ENCODE data around the gene EDA. TPM values are rescaled to one million over a fixed set of nuclear protein-coding genes. Genes with fewer than 3 reads are reported as not detected.
A peak's percentile ranks its signal among the peaks of the same experiment; 100 is the strongest.

The EDA gene
- total RNA-seq, 2 donors from 2014 or later, result 3.6 to 4.6 TPM

DNA sequence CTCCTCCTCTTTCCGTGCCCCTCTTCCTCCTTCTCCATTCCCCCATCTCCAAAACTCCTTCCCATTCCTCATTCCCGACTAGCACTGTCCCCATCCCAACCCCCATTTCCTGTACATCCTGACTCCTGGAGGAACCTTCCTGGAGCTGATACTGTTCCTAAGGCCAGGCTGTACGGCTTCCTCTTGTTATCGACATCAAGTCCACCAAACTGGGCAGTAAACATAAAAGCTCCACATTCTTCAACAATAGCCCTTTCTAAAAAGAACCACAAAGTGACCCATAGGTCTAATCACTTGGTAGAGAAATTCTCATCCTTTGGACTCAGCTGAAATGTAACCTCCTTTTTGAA lies 410.9 kb downstream of the EDA start:
- ATAC-seq, result no peak
- Mint-ChIP-seq H3K9me3 (no peaks in the 10 kb centered on the region), H3K27ac (no peak overlapping the region), H3K36me3 (no peaks in the 10 kb centered on the region)
- DNase-seq (ENCODE audit: low spot score in 2 of 2), result no peak

- ATAC-seq (no peak), DNase-seq (ENCODE audit: low spot score in 2 of 2) (no peak)
- H3K36me3 Mint-ChIP-seq, result no peaks in the 10 kb centered on the region
- H3K9me3 Mint-ChIP-seq, result no peaks in the 10 kb centered on the region
- no peak overlapping the region for H3K27ac Mint-ChIP-seq
Observed at GRCh38 chrX:70029863-70030262, 413.9 kb downstream of the EDA start.

DNA sequence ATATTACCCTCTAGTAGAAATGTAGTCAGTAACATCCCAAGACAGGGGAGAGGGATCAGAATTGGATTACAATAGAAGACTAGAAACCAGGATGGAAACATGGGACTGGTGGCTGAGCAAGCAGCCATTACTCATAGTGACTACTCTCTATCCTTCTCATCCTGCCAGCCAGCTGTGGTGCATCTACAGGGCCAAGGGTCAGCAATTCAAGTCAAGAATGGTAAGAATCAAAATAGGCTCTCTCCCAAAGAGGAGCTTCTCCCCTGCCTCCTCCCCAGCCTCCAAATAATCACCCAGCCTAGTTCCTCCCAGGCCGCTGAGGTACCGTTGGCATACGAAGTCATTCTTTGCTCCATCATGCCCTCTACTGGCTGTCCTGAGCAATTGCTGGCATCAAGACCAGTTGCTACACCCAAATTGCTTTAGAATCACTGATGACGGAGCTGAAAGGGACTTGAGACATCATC lies 414.4 kb downstream of the EDA start:
- no peak overlapping the region for H3K27ac Mint-ChIP-seq
- DNase-seq (ENCODE audit: low spot score in 2 of 2), result peak in 1 of 2 donors; percentile 54
- peak; percentile 72 to 76 for ATAC-seq

GRCh38 chrX:70032792-70033191 lies 416.9 kb downstream of the EDA start:
- ATAC-seq (no peak), DNase-seq (ENCODE audit: low spot score in 2 of 2) (no peak)
- no peak overlapping the region for H3K27ac Mint-ChIP-seq
- no peaks in the 10 kb centered on the region for H3K36me3 Mint-ChIP-seq
- H3K9me3 Mint-ChIP-seq, result no peaks in the 10 kb centered on the region

More for the DNA sequence above, 414.4 kb downstream of the EDA start:
- no peaks in the 10 kb centered on the region for H3K36me3 Mint-ChIP-seq
- H3K9me3 Mint-ChIP-seq, result no peaks in the 10 kb centered on the region

DNA sequence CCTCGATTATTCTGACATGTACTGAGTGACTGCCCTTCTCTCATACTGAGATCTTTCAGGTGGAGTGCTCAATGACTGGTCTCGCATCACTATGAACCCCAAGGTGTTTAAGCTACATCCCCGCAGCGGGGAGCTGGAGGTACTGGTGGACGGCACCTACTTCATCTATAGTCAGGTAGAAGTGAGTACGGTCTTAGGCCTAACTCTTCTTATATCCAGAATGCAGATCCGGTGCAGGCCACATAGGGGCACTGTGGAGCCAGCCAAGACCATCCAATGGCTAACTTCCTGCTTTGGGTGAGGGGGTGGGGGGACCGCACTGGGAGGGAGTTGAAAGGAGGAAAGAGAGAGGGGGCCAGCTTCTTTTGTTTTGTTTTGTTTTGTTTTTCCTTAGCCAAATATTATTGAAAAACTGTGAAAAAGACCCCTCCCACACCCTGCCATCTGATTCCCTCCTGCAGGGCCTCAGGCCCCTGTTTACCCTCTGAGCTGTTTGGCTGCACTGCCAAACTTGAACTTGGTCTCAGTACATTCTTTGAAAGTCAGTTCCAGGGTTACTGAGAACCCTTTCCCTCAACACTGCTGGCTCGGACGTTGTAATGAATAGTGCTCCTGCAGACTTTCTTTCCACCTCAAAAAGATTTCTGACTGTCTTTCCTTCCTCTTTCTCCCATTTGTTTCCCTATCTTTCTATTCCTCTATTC lies 417.6 kb downstream of the EDA start:
- no peaks in the 10 kb centered on the region for H3K36me3 Mint-ChIP-seq
- peak in 1 of 2 donors; percentile 38 for DNase-seq (ENCODE audit: low spot score in 2 of 2)
- H3K9me3 Mint-ChIP-seq, result no peaks in the 10 kb centered on the region
- H3K27ac Mint-ChIP-seq, result no peak overlapping the region
- peak; percentile 56 to 58 for ATAC-seq

DNA sequence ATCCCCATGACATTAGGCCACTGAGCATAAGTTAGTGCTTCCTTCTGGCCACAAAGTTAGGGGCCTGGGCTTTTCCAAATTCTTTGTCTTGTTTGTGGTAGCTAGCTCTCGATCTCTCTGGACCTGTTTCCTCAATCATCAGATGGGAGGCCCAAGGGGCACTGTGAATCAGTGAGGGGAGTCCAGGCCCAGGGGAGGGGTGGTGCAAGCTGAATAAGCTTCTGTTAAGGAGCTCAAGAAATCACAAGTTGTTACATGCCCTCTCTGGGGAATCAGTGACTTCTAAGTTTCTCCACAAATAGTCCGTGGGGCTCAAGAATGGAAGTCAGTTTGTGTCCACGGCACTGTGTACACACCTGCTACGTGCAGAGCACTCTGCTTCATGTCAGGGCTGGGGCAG lies 418.7 kb downstream of the EDA start:
- H3K27ac Mint-ChIP-seq, result peak overlapping the region in 1 of 2 donors; percentile 22
- H3K36me3 Mint-ChIP-seq, result no peaks in the 10 kb centered on the region
- no peak for ATAC-seq
- H3K9me3 Mint-ChIP-seq, result no peaks in the 10 kb centered on the region
- DNase-seq (ENCODE audit: low spot score in 2 of 2), result no peak

- no peaks in the 10 kb centered on the region for H3K9me3 Mint-ChIP-seq
- DNase-seq (ENCODE audit: low spot score in 2 of 2), result no peak
- no peaks in the 10 kb centered on the region for H3K36me3 Mint-ChIP-seq
- no peak overlapping the region for H3K27ac Mint-ChIP-seq
- ATAC-seq, result no peak
Observed at GRCh38 chrX:70038515-70038914, 422.6 kb downstream of the EDA start.

DNA sequence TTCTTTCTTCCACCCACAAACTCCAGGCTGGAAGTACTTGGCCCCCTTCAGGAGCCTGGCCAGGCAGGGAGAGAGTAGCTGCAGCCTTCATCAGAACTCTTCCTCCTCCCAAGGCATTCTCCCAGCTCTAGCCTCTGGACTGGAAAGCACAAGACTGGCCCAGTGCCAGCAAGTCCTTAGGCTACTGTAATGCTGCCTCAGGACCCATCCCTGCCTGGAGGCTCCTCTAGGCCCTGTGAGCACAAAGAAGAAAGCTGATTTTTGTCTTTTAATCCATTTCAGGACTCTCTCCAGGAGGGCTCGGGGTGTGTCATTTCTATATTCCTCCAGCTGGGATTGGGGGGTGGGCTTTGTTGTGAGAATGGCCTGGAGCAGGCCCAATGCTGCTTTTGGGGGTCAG lies 423.0 kb downstream of the EDA start:
- Mint-ChIP-seq H3K27ac (no peak overlapping the region), H3K36me3 (no peaks in the 10 kb centered on the region), H3K9me3 (no peaks in the 10 kb centered on the region)
- ATAC-seq (no peak), DNase-seq (ENCODE audit: low spot score in 2 of 2) (no peak)

GRCh38 chrX:70039758-70040157 lies 423.8 kb downstream of the EDA start:
- DNase-seq (ENCODE audit: low spot score in 2 of 2), result no peak
- Mint-ChIP-seq H3K9me3 (no peaks in the 10 kb centered on the region), H3K27ac (no peak overlapping the region), H3K36me3 (no peaks in the 10 kb centered on the region)
- ATAC-seq, result no peak

- ATAC-seq (no peak), DNase-seq (ENCODE audit: low spot score in 2 of 2) (no peak)
- H3K9me3 Mint-ChIP-seq, result no peaks in the 10 kb centered on the region
- no peak overlapping the region for H3K27ac Mint-ChIP-seq
- H3K36me3 Mint-ChIP-seq, result no peaks in the 10 kb centered on the region
Observed at GRCh38 chrX:70041993-70042392, 426.1 kb downstream of the EDA start.

GRCh38 chrX:70042399-70043371 lies 426.8 kb downstream of the EDA start:
- Mint-ChIP-seq H3K9me3 (no peaks in the 10 kb centered on the region), H3K36me3 (no peaks in the 10 kb centered on the region), H3K27ac (no peak overlapping the region)
- DNase-seq (ENCODE audit: low spot score in 2 of 2), result no peak
- no peak for ATAC-seq

GRCh38 chrX:70043685-70044084 lies 427.8 kb downstream of the EDA start:
- DNase-seq (ENCODE audit: low spot score in 2 of 2) (no peak), ATAC-seq (no peak)
- no peak overlapping the region for H3K27ac Mint-ChIP-seq
- no peaks in the 10 kb centered on the region for H3K9me3 Mint-ChIP-seq
- no peaks in the 10 kb centered on the region for H3K36me3 Mint-ChIP-seq

GRCh38 chrX:70044541-70045245 lies 428.8 kb downstream of the EDA start:
- H3K27ac Mint-ChIP-seq, result no peak overlapping the region
- H3K36me3 Mint-ChIP-seq, result no peaks in the 10 kb centered on the region
- no peak for DNase-seq (ENCODE audit: low spot score in 2 of 2)
- no peaks in the 10 kb centered on the region for H3K9me3 Mint-ChIP-seq
- ATAC-seq, result no peak

GRCh38 chrX:70046978-70047377 lies 431.1 kb downstream of the EDA start:
- DNase-seq (ENCODE audit: low spot score in 2 of 2), result no peak
- no peak for ATAC-seq
- no peak overlapping the region for H3K27ac Mint-ChIP-seq
- no peaks in the 10 kb centered on the region for H3K9me3 Mint-ChIP-seq
- H3K36me3 Mint-ChIP-seq, result no peaks in the 10 kb centered on the region

- H3K27ac Mint-ChIP-seq, result no peak overlapping the region
- no peak for ATAC-seq
- no peaks in the 10 kb centered on the region for H3K9me3 Mint-ChIP-seq
- no peaks in the 10 kb centered on the region for H3K36me3 Mint-ChIP-seq
- no peak for DNase-seq (ENCODE audit: low spot score in 2 of 2)
Observed at GRCh38 chrX:70049406-70049805, 433.5 kb downstream of the EDA start.

DNA sequence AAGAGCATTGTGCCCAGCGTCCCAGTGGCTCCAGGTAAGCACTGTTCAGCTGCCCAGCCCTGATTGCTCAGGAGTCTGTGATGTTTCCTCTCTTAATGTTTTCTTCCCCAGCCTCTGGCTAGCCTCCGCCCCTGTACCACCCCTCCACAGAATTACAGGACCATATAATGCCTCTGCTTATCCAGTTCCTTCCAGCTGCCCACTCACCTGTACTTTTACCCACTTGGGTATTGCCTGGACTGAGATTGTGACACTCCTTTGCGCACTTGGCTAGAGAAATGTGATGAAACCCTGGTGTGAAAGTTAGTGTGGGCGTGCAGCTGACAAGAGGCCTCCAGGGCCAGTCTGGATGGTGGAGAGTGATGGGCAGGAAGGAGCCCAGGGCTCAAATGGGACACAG lies 434.0 kb downstream of the EDA start, which contains the start of gene AWAT2:
TSS of gene AWAT2 (minus strand) at position 14 of the 400 bp plus-strand sequence. CDS start at position 8, 6 bp downstream.
- H3K9me3 Mint-ChIP-seq, result no peaks in the 10 kb centered on the region
- no peaks in the 10 kb centered on the region for H3K36me3 Mint-ChIP-seq
- ATAC-seq, result no peak
- H3K27ac Mint-ChIP-seq, result no peak within 1 kb of the TSS
- no peak for DNase-seq (ENCODE audit: low spot score in 2 of 2)

Data from activated naive CD4-positive, alpha-beta T cell treated with anti-CD3 and anti-CD28 coated beads, Interleukin-2, amount 50 U/mL, for 72 hours (primary cell).